GM21367 (cell line): ENCODE measurements around the gene SLC17A9.

Source experiments
- ATAC-seq: cut with Tn5 transposase; IDR thresholded peaks from one replicate; pipeline ENCODE4 v1.9.1; 2021; ENCODE audit not compliant: unreplicated experiment

SLC17A9 gene

DNA sequence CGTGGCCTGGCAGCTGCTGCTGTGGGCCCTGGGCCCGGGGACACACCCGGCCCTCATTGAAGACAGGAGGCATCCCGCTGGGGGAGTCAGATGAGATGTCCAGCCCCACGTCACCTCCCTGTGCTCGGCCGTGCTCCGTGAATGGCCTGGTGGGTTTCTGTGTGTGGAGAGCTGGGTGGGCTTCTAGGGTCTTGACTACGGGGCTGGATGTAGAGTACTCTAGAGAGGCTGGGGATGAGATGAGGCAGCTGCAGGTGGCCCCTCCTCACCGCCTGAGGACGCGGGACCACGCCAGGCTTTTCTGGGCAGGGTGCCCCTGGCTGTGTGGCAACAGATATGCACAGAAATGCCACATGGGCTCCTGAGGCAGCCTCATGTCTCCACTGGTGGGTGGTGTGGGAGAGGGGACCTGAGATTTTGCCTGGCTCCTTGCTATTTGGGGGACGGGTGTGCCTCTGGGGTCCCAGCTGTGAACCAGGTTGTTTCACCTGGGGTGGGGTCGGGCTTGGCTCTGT lies 62.7 kb downstream of the SLC17A9 start:
- ATAC-seq: no peak

DNA sequence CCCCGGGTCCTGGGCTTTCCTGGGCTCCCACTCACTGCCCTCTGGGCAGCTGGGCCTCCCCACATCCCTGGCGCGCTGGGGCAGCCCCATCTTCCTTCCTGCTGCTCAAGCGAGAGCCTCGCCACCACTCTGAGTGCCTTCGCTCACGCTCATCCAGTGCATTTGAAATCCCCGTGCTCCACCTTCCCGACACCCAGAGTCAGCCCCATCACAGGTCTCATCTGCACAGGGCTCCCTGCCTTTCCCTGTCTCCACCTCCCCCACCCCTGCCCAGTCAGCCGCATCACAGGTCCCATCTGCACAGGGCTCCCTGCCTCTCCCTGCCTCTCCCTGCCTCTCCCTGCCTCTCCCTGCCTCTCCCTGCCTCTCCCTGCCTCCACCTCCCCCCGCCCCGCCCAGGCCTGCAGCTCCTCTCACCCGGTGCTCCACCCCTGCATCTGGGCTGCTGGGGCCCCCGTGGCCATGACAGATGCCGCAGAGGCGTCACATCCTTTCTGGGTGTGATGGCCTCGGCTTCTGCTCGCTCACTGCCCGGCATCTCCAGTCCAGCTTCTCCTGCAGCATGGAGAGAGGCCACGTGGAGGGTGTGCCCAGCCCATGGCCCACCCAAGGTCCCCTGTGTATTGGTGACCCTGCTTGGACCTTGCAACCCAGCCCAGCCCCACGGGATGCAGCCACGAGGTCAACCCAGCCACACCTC lies 63.3 kb downstream of the SLC17A9 start:
- no peak for ATAC-seq

- ATAC-seq: no peak
Observed at GRCh38 chr20:63016514-63017075, 64.1 kb downstream of the SLC17A9 start.

GRCh38 chr20:63017076-63017825 lies 64.7 kb downstream of the SLC17A9 start:
- ATAC-seq: no peak

DNA sequence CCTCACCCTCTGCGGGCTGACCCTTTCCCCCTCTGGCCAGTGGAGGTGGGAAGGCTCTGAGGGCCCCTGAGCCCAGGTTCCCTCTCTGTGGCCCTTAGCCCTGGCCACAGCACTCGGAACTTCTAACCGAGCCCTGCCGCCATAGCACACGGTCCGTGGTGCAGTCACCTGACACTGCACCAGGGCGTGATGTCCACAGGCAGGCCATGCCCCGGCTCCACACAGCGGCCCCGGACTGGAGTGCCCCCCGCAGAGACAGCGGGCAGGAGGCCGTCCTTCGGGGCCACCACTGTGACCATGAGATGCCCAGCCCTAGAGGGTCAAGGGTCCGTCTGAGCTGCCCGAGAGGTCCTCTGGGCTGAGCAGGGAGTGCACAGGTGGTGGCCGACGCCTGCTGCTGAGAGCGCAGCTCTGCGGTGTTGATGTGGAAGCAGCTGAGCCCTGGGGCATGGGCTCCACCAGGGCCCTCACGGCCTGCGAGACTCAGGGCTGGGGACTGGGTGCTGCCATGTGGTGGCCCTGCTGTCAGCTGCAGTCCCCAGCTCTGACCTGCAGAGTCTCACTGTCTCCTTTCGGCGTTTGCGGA lies 65.4 kb downstream of the SLC17A9 start:
- ATAC-seq: no peak
